CD4-positive, alpha-beta T cell treated with Interleukin-6 for 4 hours (primary cell): ENCODE data around the gene VEPH1.

ENCODE experiments used
- DNase-seq: peaks from one replicate; pipeline ENCODE4 v3.0.0-alpha.2; 2020; ENCODE audit warnings: mixed read lengths

The VEPH1 gene

GRCh38 chr3:157423337-157423736, 79.9 kb downstream of the VEPH1 start:
- no peak for DNase-seq

DNA sequence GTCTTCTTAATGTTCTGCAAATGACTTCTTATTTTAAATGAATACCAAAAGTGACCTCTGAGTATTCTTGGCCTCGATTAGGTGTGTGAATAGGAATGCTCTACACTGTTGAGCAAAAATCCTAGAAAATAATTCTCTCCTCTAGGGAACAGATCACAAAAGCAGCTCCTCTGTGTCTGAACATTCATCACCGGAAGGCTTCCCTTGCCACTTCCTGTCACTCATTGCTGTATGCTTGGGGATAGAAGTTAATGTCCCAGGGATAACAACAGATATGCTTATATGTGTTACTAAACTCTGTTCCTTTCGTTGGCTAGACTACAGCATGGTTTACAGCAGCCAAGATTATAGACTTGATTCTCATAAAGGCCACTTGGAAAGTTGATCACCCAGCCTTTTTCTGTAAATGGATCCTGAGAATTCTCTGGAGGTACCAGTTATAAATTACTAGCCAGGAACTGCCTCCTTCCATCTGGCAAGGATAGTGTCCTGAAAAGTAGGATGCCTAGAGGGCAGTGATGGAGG, 82.5 kb downstream of the VEPH1 start:
- DNase-seq: no peak

- no peak for DNase-seq
These were observed 85.1 kb downstream of the VEPH1 start for GRCh38 chr3:157418104-157418503.

DNA sequence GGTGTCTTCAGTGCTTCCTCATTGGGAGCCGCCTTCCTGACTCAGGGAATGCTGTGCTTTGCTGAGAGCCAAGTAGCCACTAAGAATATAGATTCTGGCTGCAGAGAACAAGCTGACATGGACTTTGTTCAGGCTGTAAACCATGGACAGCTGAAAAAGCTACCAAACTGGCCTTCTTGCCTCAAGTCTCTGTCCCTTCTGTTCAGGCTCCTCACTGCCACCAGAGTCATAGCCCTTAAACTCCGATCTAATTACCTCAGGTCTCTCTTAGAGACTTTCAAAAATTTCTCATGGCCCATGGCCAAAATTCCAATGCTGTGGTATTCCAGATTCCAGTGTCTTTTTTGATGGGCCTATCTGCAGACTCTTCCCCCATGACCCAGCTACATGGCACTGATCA, 86.0 kb downstream of the VEPH1 start:
- no peak for DNase-seq

DNA sequence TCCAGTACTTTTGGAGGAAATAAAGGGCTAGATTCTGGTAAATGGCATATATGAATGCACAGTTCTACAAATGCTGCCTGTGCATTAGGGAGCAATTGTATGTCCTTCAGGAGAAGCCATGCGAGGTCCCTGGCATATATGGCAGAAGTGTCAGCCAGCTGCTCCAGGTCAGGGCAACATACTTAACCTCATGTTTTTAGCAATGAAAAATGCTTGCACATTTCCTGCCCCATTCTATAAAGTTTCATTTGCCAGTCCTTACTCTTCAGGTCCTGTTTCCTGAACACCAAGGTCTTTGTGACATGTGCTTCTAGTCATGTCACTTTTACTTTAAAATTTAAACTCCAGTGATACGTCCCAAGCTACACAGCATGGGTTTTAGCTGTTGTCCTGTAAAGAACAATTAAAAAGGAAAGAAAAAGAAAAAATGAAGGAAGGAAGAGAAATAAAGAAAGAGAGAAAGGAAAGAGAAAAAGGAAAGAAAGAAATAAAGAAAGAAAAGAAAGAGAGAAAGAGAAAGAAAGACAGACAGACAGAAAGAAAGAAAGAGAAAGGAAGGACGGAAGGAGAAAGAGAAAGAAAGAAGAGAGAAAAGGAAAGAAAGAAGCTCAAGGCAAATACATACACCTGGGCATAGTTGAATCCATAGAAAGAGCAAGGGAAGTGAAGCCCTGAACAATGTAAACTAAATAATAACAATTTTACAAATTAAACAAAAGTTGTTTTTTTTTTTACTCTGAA, 86.7 kb downstream of the VEPH1 start:
- no peak for DNase-seq

- DNase-seq: no peak
These were observed 88.4 kb downstream of the VEPH1 start for GRCh38 chr3:157414861-157415260.

DNA sequence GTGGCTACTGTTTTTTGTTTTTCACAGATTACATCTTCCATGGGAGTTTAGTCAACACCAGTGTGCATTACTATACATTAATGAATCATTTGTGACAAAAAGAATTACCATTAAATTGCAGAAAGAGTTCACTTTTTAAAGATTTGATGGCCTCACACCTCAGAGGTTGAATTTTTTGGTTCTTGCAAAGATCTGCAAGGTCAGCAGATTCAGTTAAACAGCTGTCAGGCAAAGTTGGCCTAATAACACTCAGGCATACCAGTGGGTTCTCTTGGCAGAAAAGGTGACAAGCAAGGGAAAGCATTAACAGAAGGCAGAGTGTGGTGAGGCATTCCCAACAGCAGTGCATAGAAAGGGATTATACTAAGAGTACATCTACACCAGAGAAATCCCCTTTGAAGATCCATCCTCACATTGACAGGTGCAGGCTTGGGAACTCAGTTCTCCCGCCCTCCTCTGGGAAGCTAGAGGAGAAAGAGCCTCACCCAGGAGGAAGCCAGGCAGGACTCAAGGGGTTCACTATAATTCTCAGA, 90.8 kb downstream of the VEPH1 start:
- no peak for DNase-seq

GRCh38 chr3:157410945-157411344, 92.3 kb downstream of the VEPH1 start:
- no peak for DNase-seq

GRCh38 chr3:157409516-157409915, 93.7 kb downstream of the VEPH1 start:
- no peak for DNase-seq

GRCh38 chr3:157408499-157409149, 94.6 kb downstream of the VEPH1 start:
- no peak for DNase-seq

GRCh38 chr3:157407769-157408168, 95.4 kb downstream of the VEPH1 start:
- DNase-seq: no peak

GRCh38 chr3:157406394-157406793, 96.8 kb downstream of the VEPH1 start:
- DNase-seq: no peak

DNA sequence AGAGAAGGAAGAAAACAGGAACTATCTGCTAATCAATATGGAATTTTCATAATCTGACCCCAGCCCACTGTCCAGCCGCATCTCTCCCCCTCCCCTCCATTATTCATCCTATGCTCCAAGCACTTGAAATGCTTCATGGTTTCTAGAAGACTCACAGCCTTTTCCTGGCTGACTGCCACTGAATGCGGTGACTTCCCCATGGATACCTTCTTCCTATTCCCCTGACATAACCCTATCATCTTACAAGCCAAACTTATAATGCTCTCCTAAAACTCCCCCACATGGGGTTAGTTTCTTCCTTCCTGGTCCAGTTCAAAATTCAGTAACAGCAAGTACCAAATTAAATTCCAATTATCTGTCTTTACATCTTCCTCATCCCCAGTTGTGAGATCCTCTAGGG, 97.8 kb downstream of the VEPH1 start:
- no peak for DNase-seq

- DNase-seq: no peak
These were observed 98.8 kb downstream of the VEPH1 start for GRCh38 chr3:157404381-157404780.

- DNase-seq: no peak
These were observed 104.6 kb downstream of the VEPH1 start for GRCh38 chr3:157398598-157398997.

DNA sequence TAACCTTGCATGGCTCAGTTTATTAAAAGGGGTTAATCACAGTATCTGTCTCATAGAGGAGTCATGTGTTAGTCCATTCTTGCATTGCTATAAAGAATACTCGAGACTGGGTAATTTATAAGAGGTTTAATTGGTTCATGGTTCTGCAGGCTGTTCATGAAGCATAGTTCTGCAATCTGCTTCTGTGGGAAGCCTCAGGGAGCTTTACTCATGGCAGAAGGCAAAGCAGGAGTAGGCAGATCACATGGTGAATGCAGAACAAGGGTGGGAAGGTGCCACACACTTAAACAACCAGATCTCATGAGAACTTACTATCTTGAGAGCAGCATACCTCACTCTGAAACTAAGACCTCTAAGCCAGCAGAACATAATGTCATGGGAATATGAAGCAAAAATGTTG, 108.8 kb downstream of the VEPH1 start:
- DNase-seq: no peak

DNA sequence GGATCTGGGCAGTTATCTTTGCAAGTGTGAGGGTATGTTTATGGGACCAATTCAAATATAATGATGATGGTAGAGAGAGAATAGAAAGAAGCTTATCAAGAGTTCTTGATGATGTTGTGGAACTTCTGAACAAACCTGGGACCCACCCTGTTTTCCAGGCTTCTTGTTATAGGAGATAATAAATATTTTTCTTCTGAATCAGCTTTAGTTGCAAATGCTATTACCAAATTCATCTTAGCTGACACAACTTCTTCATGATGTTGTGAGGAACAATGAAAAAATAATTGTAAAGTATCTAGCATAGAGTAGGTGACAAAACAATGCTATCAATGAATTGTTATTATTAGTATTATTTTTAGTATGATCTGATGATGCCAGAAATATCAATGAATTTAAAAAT, 110.1 kb downstream of the VEPH1 start:
- no peak for DNase-seq

DNA sequence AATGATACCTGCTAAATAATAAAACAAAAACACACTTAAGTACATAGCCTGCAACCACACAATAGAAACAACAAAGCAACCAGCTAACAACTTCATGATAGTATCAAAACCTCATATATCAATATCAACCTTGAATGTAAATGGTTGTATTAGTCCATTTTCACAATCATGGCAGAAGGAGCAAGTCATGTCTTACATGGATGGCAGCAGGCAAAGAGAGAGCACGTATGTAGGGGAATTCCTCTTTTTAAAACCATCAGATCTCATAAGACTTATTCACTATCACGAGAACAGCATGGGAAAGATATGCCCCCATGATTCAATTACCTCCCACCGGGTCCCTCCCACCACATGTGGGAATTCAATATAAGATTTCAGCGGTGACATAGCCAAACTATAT, 111.1 kb downstream of the VEPH1 start:
- DNase-seq: no peak

GRCh38 chr3:157390713-157391515, 112.3 kb downstream of the VEPH1 start:
- no peak for DNase-seq

DNA sequence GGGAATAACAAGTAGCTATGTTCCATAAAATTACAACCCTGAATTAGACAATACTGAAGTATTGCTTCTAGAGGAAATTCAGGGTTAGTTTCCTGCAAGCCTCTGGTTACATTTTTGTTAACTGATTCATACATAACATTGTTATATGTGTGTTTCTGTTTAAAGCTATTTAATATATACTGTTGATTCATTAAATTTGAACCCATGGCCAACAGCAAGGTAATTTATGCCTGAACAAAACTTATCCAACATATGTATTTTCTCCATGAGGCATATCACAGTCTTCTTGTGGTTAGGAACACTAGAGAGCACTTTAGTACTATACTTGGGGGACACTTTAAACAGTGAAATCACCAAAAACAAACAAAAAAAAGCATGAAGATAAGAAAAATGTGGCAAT, 114.2 kb downstream of the VEPH1 start:
- DNase-seq: no peak

GRCh38 chr3:157387708-157388435, 115.3 kb downstream of the VEPH1 start:
- DNase-seq: no peak

- DNase-seq: no peak
These were observed 118.7 kb downstream of the VEPH1 start for GRCh38 chr3:157384491-157384890.

- DNase-seq: no peak
These were observed 119.2 kb downstream of the VEPH1 start for GRCh38 chr3:157384031-157384430.
